D721Med (cell line): Measurements from ENCODE around the gene PPTC7.
"Not testable (repeated sequence)": the region's sequence is repeated elsewhere in the genome, so short reads cannot be mapped to it uniquely, and the experiment has no call there.

Source experiments
- DNase-seq: peaks from one replicate; pipeline ENCODE4 v3.0.0; 2011; ENCODE audit warnings: low spot score; ENCODE audit not compliant: insufficient read length
- FAIRE-seq: peaks from 2 replicates; lab custom pipeline; 2011; peaks lifted over from hg19 to GRCh38; lab: Jason Lieb, UNC
- TF ChIP-seq, protein P1 (sequence below): IDR thresholded peaks from 2 replicates; pipeline ENCODE4 v1.5.1; 2012; ENCODE audit warnings: mild to moderate bottlenecking, control low read depth; ENCODE audit not compliant: insufficient read depth; ENCODE audit errors: missing control alignments

PPTC7 gene

DNA sequence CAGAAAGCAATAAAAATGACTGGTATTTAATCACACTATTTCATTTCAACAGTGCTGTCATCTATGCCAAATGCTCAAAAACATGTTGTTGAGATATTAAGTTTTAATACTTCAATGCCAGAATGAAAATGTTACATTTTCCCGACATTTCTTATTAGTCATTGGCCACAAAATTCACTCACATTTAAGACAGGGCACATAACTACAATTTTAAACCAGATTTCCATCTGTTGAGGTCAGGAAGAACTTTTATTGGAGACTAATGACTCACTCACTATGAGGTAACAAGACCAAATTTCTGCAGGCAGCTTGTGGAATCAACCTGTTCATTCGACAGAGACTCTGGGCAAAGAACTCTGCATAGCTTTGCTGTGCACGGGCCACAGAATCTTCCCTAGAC is 36.8 kb downstream of the PPTC7 start:
- TF ChIP-seq, protein P1, sequence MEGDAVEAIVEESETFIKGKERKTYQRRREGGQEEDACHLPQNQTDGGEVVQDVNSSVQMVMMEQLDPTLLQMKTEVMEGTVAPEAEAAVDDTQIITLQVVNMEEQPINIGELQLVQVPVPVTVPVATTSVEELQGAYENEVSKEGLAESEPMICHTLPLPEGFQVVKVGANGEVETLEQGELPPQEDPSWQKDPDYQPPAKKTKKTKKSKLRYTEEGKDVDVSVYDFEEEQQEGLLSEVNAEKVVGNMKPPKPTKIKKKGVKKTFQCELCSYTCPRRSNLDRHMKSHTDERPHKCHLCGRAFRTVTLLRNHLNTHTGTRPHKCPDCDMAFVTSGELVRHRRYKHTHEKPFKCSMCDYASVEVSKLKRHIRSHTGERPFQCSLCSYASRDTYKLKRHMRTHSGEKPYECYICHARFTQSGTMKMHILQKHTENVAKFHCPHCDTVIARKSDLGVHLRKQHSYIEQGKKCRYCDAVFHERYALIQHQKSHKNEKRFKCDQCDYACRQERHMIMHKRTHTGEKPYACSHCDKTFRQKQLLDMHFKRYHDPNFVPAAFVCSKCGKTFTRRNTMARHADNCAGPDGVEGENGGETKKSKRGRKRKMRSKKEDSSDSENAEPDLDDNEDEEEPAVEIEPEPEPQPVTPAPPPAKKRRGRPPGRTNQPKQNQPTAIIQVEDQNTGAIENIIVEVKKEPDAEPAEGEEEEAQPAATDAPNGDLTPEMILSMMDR, result no peak
- FAIRE-seq (no peak), DNase-seq (no peak)

DNA sequence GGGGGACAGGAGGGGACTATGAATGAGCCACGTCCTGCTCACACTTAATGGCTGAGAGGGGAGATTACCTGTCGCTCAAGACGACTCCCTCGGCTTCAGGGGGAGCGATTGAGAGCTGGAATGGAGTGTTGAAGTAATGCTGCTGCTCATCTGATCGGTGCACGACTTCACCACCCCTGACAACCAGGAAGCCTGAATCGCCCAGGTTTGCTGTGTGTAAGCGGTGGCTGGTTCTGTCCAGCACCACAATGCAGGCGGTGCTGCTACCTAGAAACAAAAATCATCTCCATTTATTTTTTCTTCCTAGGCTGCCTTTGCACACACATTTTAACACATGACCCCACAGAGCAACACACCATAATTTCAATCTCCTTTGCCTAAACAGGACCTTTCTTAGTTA is 37.3 kb downstream of the PPTC7 start:
- FAIRE-seq, result no peak
- DNase-seq, result no peak
- TF ChIP-seq, protein P1, result no peak

DNA sequence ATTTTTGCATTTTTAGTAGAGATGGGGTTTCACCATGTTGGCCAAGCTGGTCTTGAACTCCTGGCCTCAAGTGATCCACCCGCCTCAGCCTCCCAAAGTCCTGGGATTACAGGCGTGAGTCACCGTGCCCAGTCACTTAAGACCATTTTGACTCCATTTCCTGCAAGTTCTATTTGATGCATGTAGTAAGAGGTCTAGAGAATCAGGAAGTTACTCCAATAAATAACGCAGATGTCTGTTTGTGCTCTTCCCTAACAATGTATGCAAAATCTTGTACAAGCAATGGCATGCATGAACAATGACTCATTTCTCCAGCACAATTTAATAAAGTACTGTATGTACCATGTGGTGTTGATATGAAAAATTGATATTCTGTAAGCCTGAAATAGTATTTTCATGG is 37.9 kb downstream of the PPTC7 start:
- not testable (repeated sequence) for DNase-seq, FAIRE-seq

DNA sequence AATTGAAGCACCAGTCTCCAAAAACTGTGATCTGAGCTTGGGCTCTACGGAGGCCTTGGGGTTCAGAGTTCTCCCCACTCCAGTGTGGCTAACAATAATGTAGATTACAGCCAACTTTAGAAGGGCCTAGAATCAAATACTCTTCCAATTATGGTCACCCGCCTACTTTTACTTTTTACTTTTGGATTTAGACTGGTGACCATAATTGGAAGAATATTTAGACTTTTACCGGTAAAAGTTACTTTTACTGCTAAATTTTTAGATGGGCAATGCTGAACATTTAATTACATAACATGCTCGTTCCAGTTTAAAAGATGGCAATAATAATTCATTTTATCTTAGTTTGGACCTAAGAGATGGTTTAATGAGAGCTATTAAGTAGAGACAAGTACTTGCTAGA is 39.2 kb downstream of the PPTC7 start:
- FAIRE-seq, result no peak
- TF ChIP-seq, protein P1, result no peak
- no peak for DNase-seq

DNA sequence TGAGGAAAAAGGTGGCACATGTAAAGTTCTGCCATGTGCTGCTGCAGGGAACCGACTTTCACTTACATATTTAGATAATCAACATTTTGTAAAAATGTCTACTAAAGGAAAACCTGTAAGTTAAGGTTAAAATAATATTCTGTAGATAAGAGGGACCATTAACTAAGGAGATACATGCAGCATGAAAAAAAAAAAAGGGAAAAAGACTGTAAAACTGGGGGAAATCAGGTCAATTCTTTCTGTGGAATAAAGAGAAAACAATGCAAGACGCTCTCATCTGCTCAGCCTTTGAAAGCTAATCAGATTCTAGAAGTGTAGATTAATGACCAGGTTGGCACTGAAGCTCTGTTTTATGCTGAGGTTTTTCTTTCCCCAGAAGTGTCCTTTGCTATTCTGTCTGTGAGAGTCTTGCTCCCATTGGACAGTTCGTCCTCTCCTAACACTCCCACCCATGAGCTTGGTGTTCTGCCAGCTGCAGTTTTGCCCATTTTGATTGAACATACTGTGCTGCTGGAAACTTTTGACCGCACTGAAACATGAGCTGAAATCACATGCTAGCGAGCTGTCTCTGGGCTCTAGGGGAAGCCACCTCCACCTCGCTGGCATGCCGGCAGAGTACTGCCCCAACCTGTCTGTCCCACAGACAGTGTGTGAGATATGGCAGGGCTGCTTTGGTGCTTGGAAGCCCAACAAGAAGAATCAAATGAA is 39.7 kb downstream of the PPTC7 start:
- TF ChIP-seq, protein P1, result no peak
- FAIRE-seq (no peak), DNase-seq (no peak)

DNA sequence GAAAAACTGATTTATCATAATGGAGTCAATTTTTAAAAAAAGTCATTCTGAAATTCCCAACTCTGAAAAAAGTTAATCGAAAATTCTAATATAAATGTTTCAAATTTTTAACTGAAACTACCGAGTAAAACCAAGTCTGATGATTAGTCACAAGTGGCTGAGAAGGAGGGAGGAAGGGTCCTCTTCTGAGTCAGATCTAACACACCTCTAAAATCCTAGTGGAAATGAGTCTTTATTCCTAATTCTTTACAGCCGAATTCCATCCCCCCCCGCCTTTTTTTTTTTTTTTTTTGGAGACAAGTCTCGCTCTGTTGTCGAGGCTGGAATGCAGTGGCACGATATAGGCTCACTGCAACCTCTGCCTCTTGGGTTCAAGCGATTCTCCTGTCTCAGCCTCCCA is 43.1 kb downstream of the PPTC7 start:
- DNase-seq (no peak), FAIRE-seq (no peak)
- TF ChIP-seq, protein P1, result no peak

DNA sequence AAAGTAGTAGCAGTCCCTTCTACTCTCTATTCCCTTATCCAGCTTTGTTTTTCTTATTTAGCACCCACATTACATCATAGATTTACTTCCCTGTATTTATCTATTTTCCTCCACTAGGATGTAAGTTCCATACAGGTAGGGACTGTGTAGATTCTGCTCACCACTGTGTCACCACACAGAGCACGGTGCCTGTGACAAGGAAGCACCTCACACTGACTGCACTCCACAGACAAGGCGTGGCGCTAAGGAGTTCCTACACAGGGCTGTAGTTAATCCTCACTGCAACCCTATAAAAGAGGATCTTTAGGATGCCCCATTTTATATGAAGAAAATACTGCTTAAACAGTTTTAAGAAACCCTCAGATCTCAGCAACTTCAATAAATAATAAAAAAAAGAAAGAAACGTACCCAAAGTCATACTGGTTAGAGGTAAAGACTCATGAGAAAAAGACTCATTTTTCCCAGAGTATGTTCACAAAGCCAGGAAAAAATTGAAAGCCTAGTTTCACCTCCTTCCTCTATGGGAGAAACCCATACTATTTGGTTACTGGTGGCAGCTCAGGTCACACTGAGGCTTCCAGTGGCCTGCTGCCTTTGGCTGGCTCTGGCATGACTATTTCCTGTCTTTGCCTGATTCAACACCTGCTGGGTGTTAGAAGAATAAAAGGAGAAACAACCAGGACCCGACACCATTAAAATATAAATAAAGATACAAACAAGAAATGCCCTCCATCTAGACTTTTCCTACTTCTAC is 44.1 kb downstream of the PPTC7 start:
- TF ChIP-seq, protein P1, result no peak
- DNase-seq (no peak), FAIRE-seq (no peak)
